ENCODE measurements around the gene RAPGEF4.

The RAPGEF4 gene

GRCh38 chr2:172921532-172922236, 186.0 kb downstream of the RAPGEF4 start:
- Histone ChIP-seq H4K91ac (ENCODE audit: low read depth, low read length) (no peak overlapping the region), H3K27me3 (ENCODE audit: insufficient read depth, low read length) (no peaks in the 10 kb centered on the region), H3K4ac (ENCODE audit: low read depth, low read length) (no peak overlapping the region), H4K12ac (ENCODE audit: low read depth, low read length) (no peak overlapping the region), H3K9ac (ENCODE audit: low read length) (no peak overlapping the region), H2BK120ac (ENCODE audit: insufficient read depth, low read length, poor library complexity) (no peak overlapping the region), H3K23ac (ENCODE audit: low read length) (no peak overlapping the region), H2AFZ (ENCODE audit: insufficient read depth, low read length, poor library complexity) (no peak overlapping the region), H2BK5ac (ENCODE audit: low read depth, low read length, poor library complexity) (no peak overlapping the region), H3K79me1 (ENCODE audit: low read length) (no peaks in the 10 kb centered on the region), H3K9me3 (ENCODE audit: insufficient read depth, low read depth, low read length) (no peaks in the 10 kb centered on the region), H3K36me3 (ENCODE audit: control insufficient read depth in 1 of 2, insufficient read depth in 2 of 2, low read length in 2 of 2) (no peaks in the 10 kb centered on the region), H2BK12ac (ENCODE audit: low read length) (no peak overlapping the region), H3K4me1 (ENCODE audit: control insufficient read depth in 1 of 2, insufficient read depth in 2 of 2, low read length in 2 of 2) (no peaks in the 10 kb centered on the region), H3K18ac (ENCODE audit: low read length) (no peak overlapping the region), H3K14ac (ENCODE audit: low read length) (no peak overlapping the region), H3K4me3 (ENCODE audit: low read depth, low read length) (no peak overlapping the region), H2AK5ac (ENCODE audit: low read length) (no peak overlapping the region), H3K4me2 (ENCODE audit: low read length) (no peak overlapping the region), H3K27ac (ENCODE audit: low read depth, low read length) (no peak overlapping the region), H3K79me2 (ENCODE audit: control insufficient read depth, insufficient read depth, low read length, poor library complexity) (no peaks in the 10 kb centered on the region), H4K8ac (ENCODE audit: low read depth, low read length) (no peak overlapping the region)
- no CpG with 5 or more reads among the region's 6 CpGs for WGBS (ENCODE audit: extremely low coverage, insufficient coverage, insufficient read length)
- DNase-seq = no peak

- WGBS (ENCODE audit: extremely low coverage, insufficient coverage, insufficient read length) = no CpG with 5 or more reads among the region's 2 CpGs
- Histone ChIP-seq H3K9ac (ENCODE audit: low read length) (no peak overlapping the region), H3K9me3 (ENCODE audit: insufficient read depth, low read depth, low read length) (no peaks in the 10 kb centered on the region), H3K27ac (ENCODE audit: low read depth, low read length) (no peak overlapping the region), H3K14ac (ENCODE audit: low read length) (no peak overlapping the region), H3K79me1 (ENCODE audit: low read length) (no peaks in the 10 kb centered on the region), H4K91ac (ENCODE audit: low read depth, low read length) (no peak overlapping the region), H3K4me1 (ENCODE audit: control insufficient read depth in 1 of 2, insufficient read depth in 2 of 2, low read length in 2 of 2) (no peaks in the 10 kb centered on the region), H3K36me3 (ENCODE audit: control insufficient read depth in 1 of 2, insufficient read depth in 2 of 2, low read length in 2 of 2) (no peaks in the 10 kb centered on the region), H3K79me2 (ENCODE audit: control insufficient read depth, insufficient read depth, low read length, poor library complexity) (no peaks in the 10 kb centered on the region), H3K27me3 (ENCODE audit: insufficient read depth, low read length) (no peaks in the 10 kb centered on the region), H4K8ac (ENCODE audit: low read depth, low read length) (no peak overlapping the region), H2BK12ac (ENCODE audit: low read length) (no peak overlapping the region), H2BK5ac (ENCODE audit: low read depth, low read length, poor library complexity) (no peak overlapping the region), H4K12ac (ENCODE audit: low read depth, low read length) (no peak overlapping the region), H3K4me2 (ENCODE audit: low read length) (no peak overlapping the region), H3K4me3 (ENCODE audit: low read depth, low read length) (no peak overlapping the region), H2AK5ac (ENCODE audit: low read length) (no peak overlapping the region), H2AFZ (ENCODE audit: insufficient read depth, low read length, poor library complexity) (no peak overlapping the region), H3K4ac (ENCODE audit: low read depth, low read length) (no peak overlapping the region), H3K18ac (ENCODE audit: low read length) (no peak overlapping the region), H2BK120ac (ENCODE audit: insufficient read depth, low read length, poor library complexity) (no peak overlapping the region), H3K23ac (ENCODE audit: low read length) (no peak overlapping the region)
- no peak for DNase-seq
These were observed 186.7 kb downstream of the RAPGEF4 start for GRCh38 chr2:172922306-172922705.

GRCh38 chr2:172922815-172923214, 187.2 kb downstream of the RAPGEF4 start:
- Histone ChIP-seq H2AK5ac (ENCODE audit: low read length) (no peak overlapping the region), H3K4me3 (ENCODE audit: low read depth, low read length) (no peak overlapping the region), H4K8ac (ENCODE audit: low read depth, low read length) (no peak overlapping the region), H3K79me2 (ENCODE audit: control insufficient read depth, insufficient read depth, low read length, poor library complexity) (no peaks in the 10 kb centered on the region), H2BK12ac (ENCODE audit: low read length) (no peak overlapping the region), H3K9ac (ENCODE audit: low read length) (no peak overlapping the region), H3K79me1 (ENCODE audit: low read length) (no peaks in the 10 kb centered on the region), H4K12ac (ENCODE audit: low read depth, low read length) (no peak overlapping the region), H3K4ac (ENCODE audit: low read depth, low read length) (no peak overlapping the region), H4K91ac (ENCODE audit: low read depth, low read length) (no peak overlapping the region), H2BK5ac (ENCODE audit: low read depth, low read length, poor library complexity) (no peak overlapping the region), H3K27ac (ENCODE audit: low read depth, low read length) (no peak overlapping the region), H3K27me3 (ENCODE audit: insufficient read depth, low read length) (no peaks in the 10 kb centered on the region), H2AFZ (ENCODE audit: insufficient read depth, low read length, poor library complexity) (no peak overlapping the region), H3K9me3 (ENCODE audit: insufficient read depth, low read depth, low read length) (no peaks in the 10 kb centered on the region), H3K4me1 (ENCODE audit: control insufficient read depth in 1 of 2, insufficient read depth in 2 of 2, low read length in 2 of 2) (no peaks in the 10 kb centered on the region), H3K18ac (ENCODE audit: low read length) (no peak overlapping the region), H3K4me2 (ENCODE audit: low read length) (no peak overlapping the region), H2BK120ac (ENCODE audit: insufficient read depth, low read length, poor library complexity) (no peak overlapping the region), H3K36me3 (ENCODE audit: control insufficient read depth in 1 of 2, insufficient read depth in 2 of 2, low read length in 2 of 2) (no peaks in the 10 kb centered on the region), H3K14ac (ENCODE audit: low read length) (no peak overlapping the region), H3K23ac (ENCODE audit: low read length) (no peak overlapping the region)
- no CpG with 5 or more reads among the region's 4 CpGs for WGBS (ENCODE audit: extremely low coverage, insufficient coverage, insufficient read length)
- no peak for DNase-seq

GRCh38 chr2:172924097-172924660, 188.5 kb downstream of the RAPGEF4 start:
- no peak overlapping the region for H4K8ac ChIP-seq (ENCODE audit: low read depth, low read length)

More at GRCh38 chr2:172924097-172924660, 188.5 kb downstream of the RAPGEF4 start:
- H3K9me3 ChIP-seq (ENCODE audit: insufficient read depth, low read depth, low read length) = no peaks in the 10 kb centered on the region
- H4K91ac ChIP-seq (ENCODE audit: low read depth, low read length) = no peak overlapping the region
- no peak overlapping the region for H2AFZ ChIP-seq (ENCODE audit: insufficient read depth, low read length, poor library complexity)
- no peak overlapping the region for H3K23ac ChIP-seq (ENCODE audit: low read length)
- no peaks in the 10 kb centered on the region for H3K27me3 ChIP-seq (ENCODE audit: insufficient read depth, low read length)
- no peak overlapping the region for H3K9ac ChIP-seq (ENCODE audit: low read length)
- no peak overlapping the region for H4K12ac ChIP-seq (ENCODE audit: low read depth, low read length)
- no peak overlapping the region for H2BK120ac ChIP-seq (ENCODE audit: insufficient read depth, low read length, poor library complexity)
- H3K4me3 ChIP-seq (ENCODE audit: low read depth, low read length) = no peak overlapping the region
- no peaks in the 10 kb centered on the region for H3K79me2 ChIP-seq (ENCODE audit: control insufficient read depth, insufficient read depth, low read length, poor library complexity)
- 100% methylated on average over 1 of the region's 4 CpGs for WGBS (ENCODE audit: extremely low coverage, insufficient coverage, insufficient read length)
- no peaks in the 10 kb centered on the region for H3K4me1 ChIP-seq (ENCODE audit: control insufficient read depth in 1 of 2, insufficient read depth in 2 of 2, low read length in 2 of 2)
- no peaks in the 10 kb centered on the region for H3K79me1 ChIP-seq (ENCODE audit: low read length)
- H3K18ac ChIP-seq (ENCODE audit: low read length) = no peak overlapping the region
- H2AK5ac ChIP-seq (ENCODE audit: low read length) = no peak overlapping the region
- H2BK5ac ChIP-seq (ENCODE audit: low read depth, low read length, poor library complexity) = no peak overlapping the region
- no peak overlapping the region for H3K4me2 ChIP-seq (ENCODE audit: low read length)
- H2BK12ac ChIP-seq (ENCODE audit: low read length) = no peak overlapping the region
- no peak overlapping the region for H3K14ac ChIP-seq (ENCODE audit: low read length)
- no peak overlapping the region for H3K4ac ChIP-seq (ENCODE audit: low read depth, low read length)
- no peak for DNase-seq
- H3K36me3 ChIP-seq (ENCODE audit: control insufficient read depth in 1 of 2, insufficient read depth in 2 of 2, low read length in 2 of 2) = no peaks in the 10 kb centered on the region
- H3K27ac ChIP-seq (ENCODE audit: low read depth, low read length) = no peak overlapping the region

All from trophoblast cell (in vitro differentiated cells and primary cell).